ENCODE measurements around the gene ARHGAP30. TPM values are rescaled to one million over a fixed set of nuclear protein-coding genes. Genes with fewer than 3 reads are reported as not detected.
A peak's percentile ranks its signal among the peaks of the same experiment; 100 is the strongest.
"Not testable (repeated sequence)": the region's sequence is repeated elsewhere in the genome, so short reads cannot be mapped to it uniquely, and the experiment has no call there.

ARHGAP30 gene
- total and polyA plus RNA-seq, 2 experiments from 2014 or later = 0.21 TPM; not detected in 1

GRCh38 chr1:161018631-161018930 lies 51.1 kb downstream of the ARHGAP30 start:
- no peak overlapping the region for H3K27ac ChIP-seq
- 92 to 94% methylated on average over 1 of the region's 1 CpG for WGBS, 2 experiments (ENCODE audit: low coverage in 1 of 2, low lambda C conversion rate in 2 of 2, missing lambda C conversion rate in 2 of 2)
- no peaks in the 10 kb centered on the region for H3K9me2 ChIP-seq (ENCODE audit: insufficient read depth)
- no peak overlapping the region for H3K4me3 ChIP-seq
- H3K4me2 ChIP-seq (ENCODE audit: unreplicated experiment) = no peak overlapping the region
- no peaks in the 10 kb centered on the region for H3K9me3 ChIP-seq (ENCODE audit: low read depth)
- TF ChIP-seq EZH2phosphoT487 (IDR thresholded peaks at IDR 0.05; ENCODE audit: insufficient read depth, low read depth) (no peak), EZH2 (IDR thresholded peaks at IDR 0.05; ENCODE audit: insufficient read depth, poor library complexity, severe bottlenecking) (no peak)
- H3K27me3 ChIP-seq (replicated peaks; ENCODE audit: insufficient read depth) = peaks cover 16% of the 10 kb centered on the region
- H3K4me1 ChIP-seq (ENCODE audit: insufficient read depth) = peaks cover 14% of the 10 kb centered on the region
- no peaks in the 10 kb centered on the region for H3K36me3 ChIP-seq (ENCODE audit: low read depth)
- in situ Hi-C loops (cut with MboI) = no loop called here
- no peaks in the 10 kb centered on the region for H4K20me1 ChIP-seq (ENCODE audit: insufficient read depth)
- no peak overlapping the region for H3K9ac ChIP-seq
- no peaks in the 10 kb centered on the region for H3K79me2 ChIP-seq (ENCODE audit: insufficient read depth)
- peaks cover 9% of the 10 kb centered on the region; the same call in 1 of the 2 replicates for H3F3A ChIP-seq (ENCODE audit: insufficient read depth)
- no peak for DNase-seq
- no peak overlapping the region for H2AFZ ChIP-seq

- H3K9me3 ChIP-seq (ENCODE audit: low read depth) = no peaks in the 10 kb centered on the region
- H2AFZ ChIP-seq = no peak overlapping the region
- H3K27me3 ChIP-seq (replicated peaks; ENCODE audit: insufficient read depth) = peaks cover 16% of the 10 kb centered on the region
- TF ChIP-seq EZH2 (IDR thresholded peaks at IDR 0.05; ENCODE audit: insufficient read depth, poor library complexity, severe bottlenecking) (no peak), EZH2phosphoT487 (IDR thresholded peaks at IDR 0.05; ENCODE audit: insufficient read depth, low read depth) (no peak)
- DNase-seq = peak; percentile 21
- H3F3A ChIP-seq (ENCODE audit: insufficient read depth) = peaks cover 9% of the 10 kb centered on the region; the same call in 1 of the 2 replicates
- no peak overlapping the region for H3K4me3 ChIP-seq
- no peaks in the 10 kb centered on the region for H3K36me3 ChIP-seq (ENCODE audit: low read depth)
- 59 to 60% methylated on average over 5 of the region's 5 CpGs for WGBS, 2 experiments (ENCODE audit: low coverage in 1 of 2, low lambda C conversion rate in 2 of 2, missing lambda C conversion rate in 2 of 2)
- no peaks in the 10 kb centered on the region for H3K9me2 ChIP-seq (ENCODE audit: insufficient read depth)
- peaks cover 20% of the 10 kb centered on the region for H3K4me1 ChIP-seq (ENCODE audit: insufficient read depth)
- no peaks in the 10 kb centered on the region for H4K20me1 ChIP-seq (ENCODE audit: insufficient read depth)
- in situ Hi-C loops (cut with MboI) = no loop called here
- no peak overlapping the region for H3K9ac ChIP-seq
- no peak overlapping the region for H3K4me2 ChIP-seq (ENCODE audit: unreplicated experiment)
- H3K27ac ChIP-seq = no peak overlapping the region
- no peaks in the 10 kb centered on the region for H3K79me2 ChIP-seq (ENCODE audit: insufficient read depth)
Measured at GRCh38 chr1:161017756-161018630, 51.7 kb downstream of the ARHGAP30 start.

- H3K9ac ChIP-seq = not testable (repeated sequence)
- 60 to 62% methylated on average over 7 of the region's 7 CpGs for WGBS, 2 experiments (ENCODE audit: low coverage in 1 of 2, low lambda C conversion rate in 2 of 2, missing lambda C conversion rate in 2 of 2)
Measured at GRCh38 chr1:161017181-161017580, 52.5 kb downstream of the ARHGAP30 start.

GRCh38 chr1:161016683-161017082 lies 53.0 kb downstream of the ARHGAP30 start:
- H3K4me2 ChIP-seq (ENCODE audit: unreplicated experiment); H4K20me1 ChIP-seq (ENCODE audit: insufficient read depth); H3K27ac ChIP-seq; H3F3A ChIP-seq (ENCODE audit: insufficient read depth); H3K79me2 ChIP-seq (ENCODE audit: insufficient read depth); H2AFZ ChIP-seq; H3K9me2 ChIP-seq (ENCODE audit: insufficient read depth); H3K36me3 ChIP-seq (ENCODE audit: low read depth); H3K9ac ChIP-seq; in situ Hi-C loops (cut with MboI); H3K4me3 ChIP-seq; H3K9me3 ChIP-seq (ENCODE audit: low read depth): not testable (repeated sequence)
- Histone ChIP-seq H3K4me1 (ENCODE audit: insufficient read depth) (peaks cover 21% of the 10 kb centered on the region), H3K27me3 (replicated peaks; ENCODE audit: insufficient read depth) (peaks cover 15% of the 10 kb centered on the region)
- peak; percentile 49 for DNase-seq
- 47 to 68% methylated on average over 1 of the region's 1 CpG for WGBS, 2 experiments (ENCODE audit: low coverage in 1 of 2, low lambda C conversion rate in 2 of 2, missing lambda C conversion rate in 2 of 2)

More at GRCh38 chr1:161017181-161017580, 52.5 kb downstream of the ARHGAP30 start:
- H3K79me2 ChIP-seq (ENCODE audit: insufficient read depth); H3K9me2 ChIP-seq (ENCODE audit: insufficient read depth); H3F3A ChIP-seq (ENCODE audit: insufficient read depth); H4K20me1 ChIP-seq (ENCODE audit: insufficient read depth); H3K4me2 ChIP-seq (ENCODE audit: unreplicated experiment); H3K4me3 ChIP-seq; H3K36me3 ChIP-seq (ENCODE audit: low read depth); H3K27ac ChIP-seq; H3K9me3 ChIP-seq (ENCODE audit: low read depth); DNase-seq; H2AFZ ChIP-seq; in situ Hi-C loops (cut with MboI): not testable (repeated sequence)
- Histone ChIP-seq H3K27me3 (replicated peaks; ENCODE audit: insufficient read depth) (peaks cover 16% of the 10 kb centered on the region), H3K4me1 (ENCODE audit: insufficient read depth) (peaks cover 23% of the 10 kb centered on the region)
